Naive thymus-derived CD4-positive, alpha-beta T cell (primary cell): ENCODE measurements around the gene HOXB8. TPM values are rescaled to one million over a fixed set of nuclear protein-coding genes. Genes with fewer than 3 reads are reported as not detected.

Experiments used
- ATAC-seq: fragments of 150-1000 bp; cut with Tn5 transposase; 2 replicates; pipeline ENCODE4 v1.10.0; 2021; ENCODE audit warnings: mild to moderate bottlenecking, moderate library complexity
- CTCF ChIA-PET: fragments of 350-600 bp; sonication (Branson Sonifier 250); formaldehyde crosslinking; loops from one replicate; lab custom pipeline; 2021; ENCODE audit warnings: antibody characterized with exemption; lab: Charles Lee
- POLR2A ChIA-PET: fragments of 350-600 bp; sonication (Branson Sonifier 250); formaldehyde crosslinking; loops from one replicate; lab custom pipeline; 2021; ENCODE audit warnings: antibody characterized with exemption, inconsistent platforms; lab: Charles Lee
- DNase-seq, 9 donors: peaks; one replicate each; pipeline versions ENCODE4 v3.0.0 to v3.0.0-alpha.2; 2020 to 2022; ENCODE audit warnings: mixed read lengths in 1 of 9
- H3K27ac ChIP-seq: one replicate; pipeline ENCODE4 v1.7.0; 2013; ENCODE audit warnings: mild to moderate bottlenecking, low read depth, low read length, moderate library complexity
- H3K27me3 ChIP-seq, 2 donors: one replicate each; pipeline ENCODE4 v1.7.0; 2013; ENCODE audit warnings: low read length in 2 of 2, mild to moderate bottlenecking in 2 of 2, moderate library complexity in 2 of 2; ENCODE audit not compliant: control insufficient read depth in 2 of 2, insufficient read depth in 2 of 2
- H3K36me3 ChIP-seq, 3 experiments: 1 replicate in 2 of 3; 2 replicates in 1 of 3; pipeline ENCODE4 v1.7.0; 2013; ENCODE audit warnings: low read length in 3 of 3, mild to moderate bottlenecking in 3 of 3, moderate library complexity in 1 of 3; ENCODE audit not compliant: insufficient read depth in 3 of 3, control insufficient read depth in 2 of 3
- H3K4me1 ChIP-seq, 2 donors: one replicate each; pipeline ENCODE4 v1.7.0; 2013; ENCODE audit warnings: low read length in 2 of 2, mild to moderate bottlenecking in 2 of 2, moderate library complexity in 1 of 2; ENCODE audit not compliant: control insufficient read depth in 2 of 2, insufficient read depth in 2 of 2
- H3K4me3 ChIP-seq: 2 replicates; pipeline ENCODE4 v1.7.0; 2013; ENCODE audit warnings: mild to moderate bottlenecking, low read length
- H3K9me3 ChIP-seq, 3 experiments: 1 replicate in 2 of 3; 2 replicates in 1 of 3; pipeline ENCODE4 v1.7.0; 2013; ENCODE audit warnings: low read length in 3 of 3; ENCODE audit not compliant: control insufficient read depth in 2 of 3
- H3K27ac Mint-ChIP-seq, 9 donors: one replicate each; pipeline ENCODE4 v1.8.0; 2020 to 2022; ENCODE audit warnings: mixed read lengths in 9 of 9, mild to moderate bottlenecking in 8 of 9, moderate library complexity in 5 of 9, inconsistent platforms in 2 of 9
- H3K27me3 Mint-ChIP-seq, 5 donors: one replicate each; pipeline ENCODE4 v1.8.0; 2021 to 2022; ENCODE audit warnings: mixed read lengths in 5 of 5, mild to moderate bottlenecking in 1 of 5
- H3K36me3 Mint-ChIP-seq, 5 donors: one replicate each; pipeline ENCODE4 v1.8.0; 2020 to 2022; ENCODE audit warnings: mixed read lengths in 5 of 5, mild to moderate bottlenecking in 3 of 5, inconsistent platforms in 1 of 5
- H3K4me1 Mint-ChIP-seq, 7 donors: one replicate each; pipeline ENCODE4 v1.8.0; 2020 to 2022; ENCODE audit warnings: mixed read lengths in 7 of 7, mild to moderate bottlenecking in 3 of 7, inconsistent platforms in 1 of 7
- H3K4me3 Mint-ChIP-seq, 10 donors: one replicate each; pipeline ENCODE4 v1.8.0; 2020 to 2022; ENCODE audit warnings: mild to moderate bottlenecking in 10 of 10, mixed read lengths in 10 of 10, moderate library complexity in 6 of 10, inconsistent platforms in 2 of 10
- H3K9me3 Mint-ChIP-seq, 11 donors: one replicate each; pipeline ENCODE4 v1.8.0; 2020 to 2022; ENCODE audit warnings: mixed read lengths in 11 of 11, mild to moderate bottlenecking in 4 of 11, inconsistent platforms in 1 of 11, moderate library complexity in 1 of 11
- intact Hi-C, 2 donors: fragments of 100-400 bp; cut with micrococcal nuclease; formaldehyde crosslinking; loops; one replicate each; pipeline ENCODE4 v1.15.1; 2023
- polyA plus RNA-seq, 2 donors: library from polyadenylated mRNA; unstranded; fragments of 300-500 nt; fragmentation: Illumina TruSeq; gene quantifications; one replicate each; pipeline ENCODE4 v1.2.3, GENCODE V29; 2021
- total RNA-seq, 6 experiments: library from RNA in 5 of 6; stranded (reverse) in 5 of 6; gene quantifications; 1 replicate in 5 of 6; 2 replicates in 1 of 6; pipeline ENCODE4 v1.2.3 and lab custom pipeline; 2021 to 2026

The HOXB8 gene
- total and polyA plus RNA-seq, 7 experiments from 2014 or later: not detected

- Mint-ChIP-seq H3K4me1 (peaks cover 25 to 40% (median 31%) of the 10 kb centered on the region in 7 donors), H3K4me3 (peak overlapping the region in 1 of 10 donors; percentile 5), H3K27ac (no peak overlapping the region), H3K27me3 (peaks cover 81 to 91% (median 86%) of the 10 kb centered on the region in 5 donors), H3K9me3 (peaks cover 0 to 3% (median 0%) of the 10 kb centered on the region in 11 donors), H3K36me3 (peaks cover 0 to 3% (median 0%) of the 10 kb centered on the region in 5 donors)
- ChIA-PET POLR2A (no interaction called here), CTCF (interaction anchor here (0.6 to 1.8 kb wide), 4 partner anchors 9 to 533 kb away, joined by 3 to 5 read pairs (median 4); partner anchors contain the start of gene HOXB5)
- H3K4me3 ChIP-seq: no peak overlapping the region
- no peak for ATAC-seq
- no peaks in the 10 kb centered on the region for H3K36me3 ChIP-seq
- DNase-seq: no peak
- peaks cover 22 to 45% of the 10 kb centered on the region in 2 donors for H3K27me3 ChIP-seq
- peaks cover 21 to 24% of the 10 kb centered on the region in 2 donors for H3K4me1 ChIP-seq
- H3K9me3 ChIP-seq: no peaks in the 10 kb centered on the region
- no peak overlapping the region for H3K27ac ChIP-seq
- intact Hi-C loops: no loop called here
Measured at GRCh38 chr17:48621410-48622392, 6.6 kb upstream of the HOXB8 start.

- Histone ChIP-seq H3K36me3 (no peaks in the 10 kb centered on the region), H3K27me3 (peaks cover 32 to 51% of the 10 kb centered on the region in 2 donors), H3K4me1 (peaks cover 18 to 22% of the 10 kb centered on the region in 2 donors), H3K9me3 (no peaks in the 10 kb centered on the region), H3K4me3 (no peak overlapping the region), H3K27ac (no peak overlapping the region)
- H3K4me1 Mint-ChIP-seq: peaks cover 20 to 32% (median 26%) of the 10 kb centered on the region in 7 donors
- H3K27ac Mint-ChIP-seq: peak overlapping the region in 1 of 9 donors; percentile 59
- ATAC-seq (no peak), DNase-seq (no peak)
- peaks cover 82 to 94% (median 87%) of the 10 kb centered on the region in 5 donors for H3K27me3 Mint-ChIP-seq
- H3K4me3 Mint-ChIP-seq: no peak overlapping the region
- ChIA-PET POLR2A (no interaction called here), CTCF (interaction anchor here (1.6 kb wide), 1 partner anchor 27 kb away, joined by 3 read pairs; the partner anchor contains the start of gene HOXB5)
- intact Hi-C loops: no loop called here
- peaks cover 0 to 3% (median 0%) of the 10 kb centered on the region in 11 donors for H3K9me3 Mint-ChIP-seq
- H3K36me3 Mint-ChIP-seq: peaks cover 0 to 3% (median 0%) of the 10 kb centered on the region in 5 donors
Measured at GRCh38 chr17:48620461-48621139, 5.5 kb upstream of the HOXB8 start.

- Mint-ChIP-seq H3K27ac (peak overlapping the region in 2 of 9 donors; percentile 27 to 76), H3K4me1 (peaks cover 20 to 34% (median 28%) of the 10 kb centered on the region in 7 donors), H3K4me3 (peak overlapping the region in 5 of 10 donors; percentile 12 to 53 (median 23)), H3K36me3 (peaks cover 0 to 3% (median 0%) of the 10 kb centered on the region in 5 donors), H3K9me3 (peaks cover 0 to 3% (median 0%) of the 10 kb centered on the region in 11 donors), H3K27me3 (peaks cover 86 to 97% (median 91%) of the 10 kb centered on the region in 5 donors)
- Histone ChIP-seq H3K27me3 (peaks cover 35 to 56% of the 10 kb centered on the region in 2 donors), H3K4me1 (peaks cover 12 to 15% of the 10 kb centered on the region in 2 donors), H3K36me3 (no peaks in the 10 kb centered on the region), H3K4me3 (no peak overlapping the region), H3K9me3 (no peaks in the 10 kb centered on the region), H3K27ac (no peak overlapping the region)
- CTCF ChIA-PET: interaction anchor here (1.7 to 2.6 kb wide), 3 partner anchors 31 to 594 kb away, joined by 3 to 7 read pairs (median 6); no protein-coding TSS in a partner anchor
- intact Hi-C loops: loop anchor here (5.0 to 10.0 kb wide), 4 partner anchors 538 to 1345 kb away; partner anchors contain the start of genes DLX4 (in 1 of the 2), PNPO (in 1 of the 2) and SCRN2 (in 1 of the 2)
- POLR2A ChIA-PET: no interaction called here
- ATAC-seq: no peak
- no peak for DNase-seq
Measured at GRCh38 chr17:48619826-48620449, 4.8 kb upstream of the HOXB8 start.

- peaks cover 26 to 49% (median 36%) of the 10 kb centered on the region in 7 donors for H3K4me1 Mint-ChIP-seq
- H3K27ac ChIP-seq: no peak overlapping the region
Measured at GRCh38 chr17:48618256-48618896, 3.3 kb upstream of the HOXB8 start.

GRCh38 chr17:48617471-48618255 is 2.6 kb upstream of the HOXB8 start:
- POLR2A ChIA-PET: interaction anchor here (0.6 to 1.0 kb wide), 3 partner anchors 10 to 523 kb away, joined by 3 to 5 read pairs (median 4); no protein-coding TSS in a partner anchor
- DNase-seq (no peak), ATAC-seq (no peak)
- Mint-ChIP-seq H3K27me3 (peaks cover 88 to 96% (median 92%) of the 10 kb centered on the region in 5 donors), H3K4me3 (peak overlapping the region in 3 of 10 donors; percentile 30 to 49 (median 40)), H3K4me1 (peaks cover 30 to 56% (median 43%) of the 10 kb centered on the region in 7 donors), H3K27ac (peak overlapping the region in 3 of 9 donors; percentile 15 to 77 (median 69)), H3K9me3 (peaks cover 0 to 3% (median 0%) of the 10 kb centered on the region in 11 donors), H3K36me3 (peaks cover 0 to 3% (median 0%) of the 10 kb centered on the region in 5 donors)
- no peak overlapping the region for H3K4me3 ChIP-seq
- H3K27me3 ChIP-seq: peaks cover 35 to 61% of the 10 kb centered on the region in 2 donors
- H3K27ac ChIP-seq: no peak overlapping the region
- H3K36me3 ChIP-seq: no peaks in the 10 kb centered on the region
- CTCF ChIA-PET: interaction anchor here (0.6 to 2.6 kb wide), 13 partner anchors 8 to 1122 kb away, joined by 3 to 7 read pairs (median 4); partner anchors contain the start of gene HOXB5
- H3K4me1 ChIP-seq: peaks cover 19 to 30% of the 10 kb centered on the region in 2 donors
- intact Hi-C loops: loop anchor here (1.0 to 10.0 kb wide), 8 partner anchors 354 to 1347 kb away; partner anchors contain the start of genes DLX4 (in 1 of the 2), PNPO (in 1 of the 2) and SCRN2 (in 1 of the 2)
- H3K9me3 ChIP-seq: no peaks in the 10 kb centered on the region

More at GRCh38 chr17:48618256-48618896, 3.3 kb upstream of the HOXB8 start:
- Histone ChIP-seq H3K27me3 (peaks cover 35 to 59% of the 10 kb centered on the region in 2 donors), H3K36me3 (no peaks in the 10 kb centered on the region), H3K4me3 (no peak overlapping the region), H3K4me1 (peaks cover 19 to 23% of the 10 kb centered on the region in 2 donors), H3K9me3 (no peaks in the 10 kb centered on the region)
- peak overlapping the region in 9 of 10 donors; percentile 12 to 53 (median 40) for H3K4me3 Mint-ChIP-seq
- POLR2A ChIA-PET: interaction anchor here (0.6 to 1.0 kb wide), 3 partner anchors 11 to 524 kb away, joined by 3 to 5 read pairs (median 4); no protein-coding TSS in a partner anchor
- DNase-seq (peak; percentile 62 to 86 (median 74)), ATAC-seq (peak; percentile 90)
- CTCF ChIA-PET: interaction anchor here (0.6 to 2.6 kb wide), 15 partner anchors 9 to 593 kb away, joined by 3 to 7 read pairs (median 4); partner anchors contain the start of gene HOXB5
- peaks cover 0 to 3% (median 0%) of the 10 kb centered on the region in 11 donors for H3K9me3 Mint-ChIP-seq
- peaks cover 90 to 97% (median 92%) of the 10 kb centered on the region in 5 donors for H3K27me3 Mint-ChIP-seq
- H3K36me3 Mint-ChIP-seq: peaks cover 0 to 3% (median 0%) of the 10 kb centered on the region in 5 donors
- peak overlapping the region in 3 of 9 donors; percentile 74 to 83 (median 81) for H3K27ac Mint-ChIP-seq
- intact Hi-C loops: loop anchor here (1.0 to 10.0 kb wide), 8 partner anchors 355 to 1346 kb away; partner anchors contain the start of genes DLX4 (in 1 of the 2), PNPO (in 1 of the 2) and SCRN2 (in 1 of the 2)
